Renal pelvis (tissue), 4 donors: Measurements from ENCODE around the gene AGPAT3. TPM values are rescaled to one million over a fixed set of nuclear protein-coding genes. Genes with fewer than 3 reads are reported as not detected.
A peak's percentile ranks its signal among the peaks of the same experiment; 100 is the strongest.

ENCODE experiments used
- DNase-seq: peaks from one replicate; pipeline ENCODE4 v3.0.0-alpha.2; 2013
- polyA plus RNA-seq, 3 donors: library from polyadenylated mRNA; unstranded; fragments of 120-200 nt; gene quantifications; one replicate each; pipeline ENCODE4 v1.2.1, GENCODE V29; 2013; ENCODE audit not compliant: insufficient read length in 3 of 3

AGPAT3 gene
- polyA plus RNA-seq, 3 donors, result 55.4 to 73.9 (median 73.1) TPM

DNA sequence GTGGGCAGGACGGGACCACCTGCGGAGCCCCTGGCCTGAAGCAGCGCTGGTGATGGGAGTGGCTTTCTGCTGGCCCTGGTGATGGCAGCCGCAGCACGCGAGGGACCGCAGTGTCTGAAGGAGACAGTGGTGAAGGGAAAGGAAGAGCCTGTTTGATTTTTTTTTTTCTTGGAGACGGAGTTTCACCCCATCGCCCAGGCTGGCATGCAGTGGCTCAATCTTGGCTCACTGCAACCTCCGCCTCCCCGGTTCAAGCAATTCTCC lies 106.9 kb downstream of the AGPAT3 start:
- no peak for DNase-seq

DNA sequence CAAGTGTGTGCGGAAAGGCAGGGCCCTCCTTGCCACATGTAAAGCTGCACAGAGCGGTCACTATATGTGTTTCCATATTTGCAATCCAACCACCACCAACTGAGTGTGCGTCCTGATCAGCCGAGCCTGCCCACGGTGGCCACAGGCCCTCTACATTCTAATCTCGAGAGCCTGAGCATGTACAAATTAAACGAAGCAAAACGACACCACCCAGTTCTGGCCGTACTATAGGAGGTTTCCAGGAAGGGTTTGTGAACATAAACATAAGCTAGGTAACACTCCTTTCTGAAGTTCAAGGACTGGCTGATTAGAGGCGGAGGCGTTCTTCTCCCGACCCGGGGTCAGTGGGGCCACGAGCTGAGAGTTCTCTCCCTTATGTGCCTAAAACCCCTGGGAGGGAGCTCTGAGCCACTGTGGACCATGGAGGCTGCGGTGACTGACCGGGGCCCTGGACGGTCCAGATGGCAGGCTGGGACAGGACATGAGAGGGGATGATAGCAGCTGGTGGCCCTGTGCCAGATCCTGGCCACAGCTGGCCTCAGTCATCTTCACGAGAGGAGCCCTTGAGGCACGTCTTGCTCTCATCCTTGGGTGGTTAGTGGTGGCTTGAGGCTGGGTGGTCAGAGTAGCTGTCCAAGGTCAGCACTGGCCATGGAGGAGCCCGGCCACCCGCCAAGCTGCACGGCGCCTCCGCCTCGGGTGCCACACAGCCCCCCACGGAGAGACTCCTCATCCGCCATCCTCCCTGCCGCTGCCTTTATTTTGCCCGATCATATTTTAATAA lies 108.0 kb downstream of the AGPAT3 start:
- DNase-seq, result no peak

- no peak for DNase-seq
Measured at GRCh38 chr21:43973634-43973955, 108.6 kb downstream of the AGPAT3 start.

- no peak for DNase-seq
Measured at GRCh38 chr21:43974791-43975468, 109.9 kb downstream of the AGPAT3 start.

- peak; percentile 57 for DNase-seq
Measured at GRCh38 chr21:43975469-43976098, 110.6 kb downstream of the AGPAT3 start.

DNA sequence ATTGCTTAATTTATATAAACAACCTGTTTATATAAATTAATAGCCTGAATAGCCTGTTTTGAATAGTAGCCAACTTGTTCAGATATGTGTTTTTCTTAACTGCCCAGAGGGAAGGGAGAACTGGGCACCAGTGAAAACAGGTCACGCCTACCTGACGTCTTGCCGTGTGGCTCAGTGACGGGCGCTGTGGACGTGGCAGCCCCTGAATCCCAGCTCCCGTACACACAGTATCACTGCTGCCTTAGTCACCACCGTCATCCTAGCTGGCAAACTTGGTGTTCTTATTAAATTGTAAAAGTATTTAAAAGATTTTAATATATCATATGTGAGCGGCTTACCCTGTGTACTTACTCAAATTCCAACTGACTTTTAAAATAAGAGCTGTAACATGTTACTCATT lies 111.6 kb downstream of the AGPAT3 start:
- DNase-seq, result no peak

DNA sequence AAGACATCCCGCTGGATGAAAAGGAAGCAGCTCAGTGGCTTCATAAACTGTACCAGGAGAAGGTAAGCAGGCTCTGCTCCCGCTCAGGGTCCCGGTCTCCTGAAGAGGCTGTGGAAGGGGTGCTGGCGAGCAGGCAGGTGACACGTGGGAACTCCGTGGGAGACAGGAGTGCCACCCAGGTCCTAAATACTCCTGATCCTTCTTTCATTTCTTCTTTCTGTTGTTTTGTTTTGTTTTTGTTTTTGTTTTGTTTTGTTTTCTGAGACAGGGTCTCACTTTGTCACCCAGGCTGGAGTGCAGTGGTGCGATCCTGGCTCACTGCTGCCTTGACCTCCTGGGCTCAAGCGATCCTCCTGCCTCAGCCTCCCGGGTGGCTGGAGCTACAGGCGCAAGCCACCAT lies 113.0 kb downstream of the AGPAT3 start:
- DNase-seq, result no peak

DNA sequence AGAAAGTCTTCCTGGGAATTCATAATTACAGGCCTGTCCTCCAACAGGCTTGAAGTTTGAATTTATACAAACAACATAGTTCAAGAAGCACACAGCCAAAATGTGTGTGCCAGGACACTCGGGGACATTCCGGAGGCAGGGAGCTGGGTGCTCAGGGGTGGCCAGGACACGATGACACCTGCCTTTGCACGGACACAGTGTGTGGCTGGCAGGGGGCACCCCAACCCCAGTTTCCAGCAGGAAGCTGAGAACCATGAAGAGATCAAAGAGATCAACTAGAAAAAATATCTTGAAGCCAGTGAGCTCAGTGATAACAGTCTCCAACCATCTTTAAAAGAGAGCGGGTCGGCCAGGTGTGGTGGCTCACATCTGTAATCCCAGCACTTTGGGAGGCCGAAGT lies 114.6 kb downstream of the AGPAT3 start:
- DNase-seq, result no peak

DNA sequence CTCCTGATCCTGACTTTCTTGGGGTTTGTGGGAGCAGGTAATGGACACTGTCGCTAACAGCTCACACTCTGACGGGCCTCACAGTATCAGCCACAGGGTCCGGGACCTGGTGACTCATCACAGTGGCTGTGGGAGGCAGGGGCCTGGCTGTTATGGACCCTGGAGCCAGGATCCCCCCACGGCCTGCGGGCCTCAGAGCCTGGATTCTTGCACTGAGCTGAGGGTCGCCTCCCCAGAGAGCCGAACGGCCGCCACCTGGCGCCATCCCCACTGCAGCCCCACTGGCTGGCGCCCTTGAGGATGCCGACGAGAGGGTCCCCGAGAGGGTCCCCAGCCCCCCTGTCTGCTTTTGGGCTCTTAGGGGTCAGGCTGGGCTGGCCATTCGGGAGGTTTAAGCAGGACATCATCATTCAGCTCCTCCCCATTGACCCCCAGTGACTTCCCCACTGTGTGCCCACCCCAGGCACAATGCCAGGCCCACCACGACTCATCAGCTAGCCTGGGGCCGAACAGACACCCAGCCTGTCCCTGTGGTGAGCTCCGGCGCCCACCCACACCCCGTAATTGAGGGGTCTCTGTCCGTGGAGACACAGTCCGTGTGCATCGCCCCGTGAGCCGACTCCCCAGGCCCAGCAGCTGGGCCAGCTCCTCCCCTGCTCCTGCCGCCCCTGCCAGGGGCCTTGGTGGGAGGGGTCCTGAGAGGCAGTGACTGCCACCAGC lies 116.3 kb downstream of the AGPAT3 start:
- no peak for DNase-seq

DNA sequence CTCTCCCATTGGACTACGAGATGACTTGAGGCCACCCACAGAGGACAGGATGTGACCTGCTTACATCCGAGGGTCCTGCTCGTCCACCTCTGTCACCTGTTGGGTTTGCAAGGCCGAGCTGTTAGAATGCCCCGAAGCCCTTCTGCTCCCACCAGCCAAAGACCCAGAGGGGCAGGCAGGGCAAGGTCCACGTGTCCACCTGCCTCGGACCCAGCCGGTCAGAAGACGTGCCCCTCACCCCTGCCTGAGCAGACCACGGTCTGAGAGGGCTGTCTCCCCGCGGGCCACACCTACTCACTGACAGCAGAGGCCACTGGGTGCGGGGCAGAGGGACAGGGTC lies 116.8 kb downstream of the AGPAT3 start:
- no peak for DNase-seq

DNA sequence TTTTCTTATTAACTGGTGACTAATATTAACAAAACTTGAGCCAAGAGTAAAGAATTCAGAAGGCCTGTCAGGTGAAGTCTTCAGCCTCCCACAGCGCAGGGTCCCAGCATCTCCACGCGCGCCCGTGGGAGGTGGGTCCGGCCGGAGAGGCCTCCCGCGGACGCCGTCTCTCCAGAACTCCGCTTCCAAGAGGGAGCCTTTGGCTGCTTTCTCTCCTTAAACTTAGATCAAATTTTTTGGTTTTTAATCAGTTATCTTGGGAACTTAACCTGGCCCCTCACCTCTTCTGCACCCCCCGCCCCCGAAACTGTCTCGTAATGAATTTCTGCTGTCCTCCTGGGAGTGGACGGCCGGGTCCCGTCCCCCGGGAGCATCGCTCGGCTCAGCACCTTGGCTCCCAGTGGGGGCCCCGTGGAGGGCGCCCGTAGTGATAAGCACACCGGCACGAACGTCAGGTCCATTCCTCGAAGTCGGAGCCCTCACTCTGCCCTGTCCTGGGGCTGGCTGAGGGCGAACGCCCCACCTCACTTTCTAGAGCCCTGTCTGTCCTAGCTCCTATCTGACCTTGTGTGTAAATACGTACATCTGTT lies 117.6 kb downstream of the AGPAT3 start:
- DNase-seq, result no peak

- no peak for DNase-seq
Measured at GRCh38 chr21:43983390-43983789, 118.4 kb downstream of the AGPAT3 start.

DNA sequence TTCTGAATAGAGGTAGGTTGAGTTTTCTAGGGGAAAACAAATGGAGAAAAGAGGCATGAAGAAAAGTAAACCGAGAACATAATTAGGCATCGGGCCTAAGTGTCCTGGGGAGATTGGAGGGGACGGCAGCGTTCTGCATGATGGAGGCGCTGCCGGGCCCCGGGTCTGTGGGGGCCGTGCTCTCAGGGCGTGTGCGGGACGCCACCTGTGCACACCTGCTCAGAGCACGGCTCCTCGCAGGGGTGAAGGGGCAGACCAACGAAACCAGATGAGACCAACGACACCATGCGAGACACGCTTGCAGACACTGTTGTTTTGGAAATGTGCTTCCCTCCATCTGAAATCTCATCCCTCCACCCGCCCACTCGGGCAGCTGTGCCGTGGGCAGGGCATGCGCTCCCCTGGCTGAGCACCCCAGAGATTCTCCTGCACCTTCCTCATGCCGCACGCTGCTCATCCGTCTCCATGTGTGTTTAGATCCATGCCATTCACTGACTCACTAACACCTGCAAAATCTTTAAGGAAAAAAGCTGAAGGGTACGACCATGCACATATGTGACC lies 118.9 kb downstream of the AGPAT3 start:
- no peak for DNase-seq

GRCh38 chr21:43984905-43985689 lies 120.1 kb downstream of the AGPAT3 start:
- no peak for DNase-seq

DNA sequence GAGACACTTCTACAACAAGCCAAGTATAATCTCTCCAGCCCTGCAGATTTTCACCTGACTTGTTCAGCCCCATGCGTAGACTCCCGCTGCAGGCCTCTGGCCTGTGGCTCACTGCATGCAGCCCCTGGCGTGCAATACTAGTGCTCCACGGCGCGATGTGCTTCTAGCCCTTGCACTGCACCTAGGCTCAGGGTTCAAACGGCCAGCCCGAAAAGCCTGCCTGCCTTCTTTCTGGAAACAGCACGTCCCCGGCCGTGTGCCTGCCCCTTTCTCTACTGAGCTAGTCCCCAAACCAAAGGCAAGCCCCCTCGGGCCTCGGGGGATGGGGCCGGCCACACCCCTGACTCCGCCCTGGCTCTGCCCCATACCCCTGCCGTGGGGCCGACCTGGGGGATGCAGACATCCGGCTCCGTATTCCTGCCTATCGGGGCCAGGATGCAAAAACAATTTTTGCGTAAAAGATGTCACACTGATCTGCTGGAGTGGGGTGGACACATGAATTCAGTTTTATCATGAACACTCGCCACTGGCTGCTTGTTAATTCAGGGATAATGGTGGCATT lies 120.7 kb downstream of the AGPAT3 start:
- DNase-seq, result no peak

DNA sequence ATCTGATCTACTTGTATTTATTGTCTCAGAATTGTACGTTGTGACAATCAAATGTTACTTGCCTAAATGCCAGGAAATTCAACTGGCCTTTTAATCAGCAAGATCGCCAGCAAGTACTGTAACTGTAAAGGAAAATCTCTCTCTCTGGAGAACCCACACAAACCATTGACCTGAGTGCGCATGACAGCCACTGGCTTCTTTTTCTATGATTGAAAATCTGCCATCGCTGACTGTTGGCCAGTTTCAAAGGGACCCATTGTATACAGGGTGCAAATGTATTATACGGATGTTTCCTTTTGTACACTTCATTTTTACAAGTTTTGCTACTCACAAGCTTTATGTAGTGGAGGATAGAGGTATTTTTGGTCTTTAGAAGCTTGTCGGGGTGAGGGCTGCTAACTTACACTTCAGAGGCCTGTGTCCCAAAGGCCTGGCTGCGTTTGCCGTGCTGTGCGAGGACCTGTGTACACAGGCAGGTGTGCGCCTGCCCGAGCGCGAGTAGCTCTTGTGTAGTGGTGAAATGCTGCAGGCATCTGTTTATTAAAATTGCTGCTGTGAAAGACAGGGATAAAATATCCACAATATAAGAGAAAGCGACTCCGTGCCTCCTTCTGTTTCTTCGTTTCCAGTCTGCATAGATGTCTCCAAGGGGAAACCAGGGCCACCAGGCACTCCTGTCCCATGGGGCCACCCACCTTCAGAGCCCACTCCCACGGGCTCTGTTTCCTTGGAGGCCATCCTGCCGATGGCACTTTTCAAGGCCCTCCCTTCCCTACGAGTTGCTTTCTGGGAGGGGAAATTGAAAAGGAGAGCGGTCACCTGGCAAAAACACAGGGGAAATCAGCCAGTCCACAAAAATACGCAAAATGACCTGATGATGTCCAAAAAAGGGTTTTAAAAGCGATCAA lies 121.8 kb downstream of the AGPAT3 start:
- no peak for DNase-seq

DNA sequence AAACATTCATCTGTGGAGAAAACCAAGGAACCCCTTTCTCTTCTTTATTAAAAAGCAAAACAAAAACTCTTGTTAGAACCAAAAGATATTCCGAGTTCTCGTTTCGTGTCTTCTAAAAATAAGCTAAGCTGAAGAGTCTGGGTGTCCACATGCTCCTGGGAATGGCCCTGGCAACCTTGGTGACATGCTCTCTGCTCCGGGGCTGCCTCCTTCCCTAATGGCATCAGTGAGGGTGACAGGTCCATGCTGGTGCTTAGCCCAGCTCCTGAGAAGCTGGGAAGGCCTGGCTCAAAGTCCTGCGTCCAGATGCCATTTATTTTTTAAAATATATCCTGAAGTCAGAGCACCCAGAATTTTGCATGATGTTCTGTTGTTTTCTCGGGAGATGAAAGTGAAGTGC lies 122.5 kb downstream of the AGPAT3 start:
- no peak for DNase-seq

GRCh38 chr21:43988016-43988415 lies 123.0 kb downstream of the AGPAT3 start:
- DNase-seq, result no peak

- DNase-seq, result no peak
Measured at GRCh38 chr21:43988506-43989230, 123.6 kb downstream of the AGPAT3 start.
